Measurements from ENCODE around the gene DKC1. TPM values are rescaled to one million over a fixed set of nuclear protein-coding genes. Genes with fewer than 3 reads are reported as not detected.

DKC1 gene
- total RNA-seq, 1 donor from 2014 or later: 21.2 TPM

DNA sequence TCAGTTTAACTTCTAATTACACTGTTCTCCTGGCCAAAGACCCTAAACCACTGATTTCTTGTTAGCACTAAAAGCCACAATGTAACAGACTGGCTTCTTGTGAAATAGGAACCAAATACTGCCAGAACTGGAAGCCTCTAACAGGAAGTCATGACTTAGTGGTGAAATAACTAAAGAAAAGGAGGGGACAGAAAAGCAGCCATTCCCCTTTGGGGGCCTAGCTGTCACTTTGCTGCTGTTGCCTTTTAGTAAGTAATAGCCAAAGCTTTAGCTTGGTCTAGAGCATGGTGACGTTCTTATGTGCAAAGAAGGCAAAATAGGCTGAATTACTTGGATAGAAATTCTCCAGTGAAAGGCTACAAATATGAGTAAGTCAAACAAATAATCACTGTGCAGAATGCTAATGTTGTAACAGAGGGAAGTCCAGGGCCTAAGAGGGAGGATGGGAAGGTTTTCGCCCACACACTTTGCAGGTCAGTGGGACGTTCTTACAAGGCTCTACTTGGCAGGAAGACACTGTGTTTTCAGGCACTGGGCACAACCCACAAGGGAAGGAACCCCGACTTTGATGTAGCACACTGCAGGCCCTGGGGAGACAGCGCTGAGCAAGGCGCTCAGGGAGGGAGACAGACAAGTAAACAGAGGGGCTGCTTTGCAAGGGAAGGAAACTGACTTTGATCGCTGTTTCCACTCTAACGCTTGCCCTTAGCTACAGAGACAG is 28.4 kb upstream of the DKC1 start:
- ATAC-seq (ENCODE audit: poor library complexity) (peak; percentile 19), DNase-seq (peak; percentile 50)
- intact Hi-C loops (cut with DNase I): no loop called here

GRCh38 chrX:154735695-154736393 is 26.8 kb upstream of the DKC1 start:
- ATAC-seq (ENCODE audit: poor library complexity): peak; percentile 75
- peak; percentile 74 for DNase-seq
- intact Hi-C loops (cut with DNase I): no loop called here

DNA sequence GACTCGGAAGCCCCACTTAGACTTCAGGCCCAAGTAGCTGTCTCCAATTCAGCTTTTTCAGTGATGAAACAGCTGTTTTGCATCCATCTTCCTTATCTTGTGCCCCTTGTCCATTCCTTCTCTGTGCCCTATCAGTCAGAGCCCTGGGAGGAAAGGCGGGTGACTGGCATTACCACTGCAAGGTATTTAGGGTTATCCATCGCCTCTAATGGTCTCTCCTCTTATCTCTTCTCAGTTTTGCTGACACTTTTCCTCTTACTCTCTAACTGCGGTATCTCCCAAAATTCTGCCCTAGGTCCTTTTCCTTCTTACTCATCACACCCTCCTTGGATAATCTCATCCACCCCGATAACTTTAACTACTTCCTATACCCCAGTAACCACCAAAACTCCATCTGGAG is 25.5 kb upstream of the DKC1 start:
- intact Hi-C loops (cut with DNase I): no loop called here
- DNase-seq (no peak), ATAC-seq (ENCODE audit: poor library complexity) (no peak)

- DNase-seq (peak; percentile 64), ATAC-seq (ENCODE audit: poor library complexity) (peak; percentile 67)
- intact Hi-C loops (cut with DNase I): no loop called here
Measured at GRCh38 chrX:154738011-154738738, 24.5 kb upstream of the DKC1 start.

DNA sequence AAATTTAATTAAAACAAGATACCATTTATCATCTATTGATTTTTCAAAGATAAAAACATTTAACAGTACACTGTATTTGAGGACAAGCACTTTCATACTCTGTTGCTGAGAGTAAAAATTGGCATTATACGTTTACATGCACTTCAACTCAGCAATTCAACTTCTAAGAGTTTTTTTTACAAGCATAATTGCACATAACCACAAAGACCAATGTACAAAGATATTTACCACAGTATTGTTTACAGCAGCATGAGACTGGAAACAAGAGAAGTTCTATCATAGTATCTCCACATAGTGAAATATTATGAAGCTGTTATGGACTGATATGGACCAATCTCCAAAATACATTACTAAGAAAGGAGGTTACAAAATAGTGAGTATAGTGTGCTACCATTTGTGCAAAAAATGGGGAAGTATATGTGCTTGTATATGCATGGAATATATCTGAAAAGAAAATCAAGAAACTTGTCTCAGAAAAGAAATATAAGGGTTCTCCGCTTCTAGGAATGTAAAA is 22.7 kb upstream of the DKC1 start:
- intact Hi-C loops (cut with DNase I): no loop called here
- ATAC-seq (ENCODE audit: poor library complexity) (no peak), DNase-seq (no peak)

DNA sequence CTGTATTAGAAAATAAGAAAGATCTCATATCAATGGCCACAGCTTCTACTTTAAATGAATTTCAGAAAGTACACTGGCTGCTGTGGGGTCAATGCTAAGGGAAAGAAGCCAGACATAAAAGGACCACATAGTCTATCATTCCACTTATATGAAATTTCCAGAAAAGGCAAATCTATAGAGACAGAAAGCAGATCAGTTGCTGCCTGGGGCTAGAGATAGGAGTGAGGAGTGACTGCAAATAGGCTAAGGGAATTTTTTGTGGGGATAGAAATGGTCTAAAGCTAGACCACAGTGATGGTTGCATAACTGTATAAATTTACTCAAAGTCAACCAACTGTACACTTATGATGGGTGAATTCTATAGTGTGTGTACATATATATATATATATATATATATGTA is 20.1 kb upstream of the DKC1 start:
- DNase-seq (no peak), ATAC-seq (ENCODE audit: poor library complexity) (no peak)
- intact Hi-C loops (cut with DNase I): no loop called here

DNA sequence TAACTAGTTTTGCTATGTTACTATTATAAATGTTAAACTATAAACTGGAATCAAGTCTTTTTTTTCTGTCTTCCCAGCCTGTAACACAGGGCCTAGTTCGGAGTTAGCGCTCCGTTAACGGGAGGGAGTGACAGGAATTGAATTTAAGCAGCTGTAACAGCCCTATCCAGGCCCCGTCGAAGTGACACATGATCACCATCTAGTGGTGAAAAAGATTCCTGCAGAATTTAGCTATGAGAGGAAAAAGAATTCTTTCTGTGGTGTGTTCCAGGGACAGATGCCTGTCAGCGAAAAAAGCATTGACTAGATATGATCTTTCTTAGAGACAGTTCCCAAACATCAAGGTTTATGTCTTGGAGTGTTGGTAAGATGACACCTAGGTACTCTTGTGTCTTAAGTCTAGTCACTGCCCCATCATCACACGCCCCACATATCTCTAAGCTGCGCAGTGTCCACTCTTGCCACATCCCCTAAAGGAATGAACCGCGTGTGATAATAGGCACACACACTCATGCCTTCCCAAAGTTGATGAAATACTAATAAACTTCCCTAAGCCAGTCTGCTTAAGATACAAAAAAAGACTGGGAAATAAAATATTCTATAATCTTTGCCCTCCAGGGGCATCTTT is 13.8 kb upstream of the DKC1 start:
- intact Hi-C loops (cut with DNase I): no loop called here
- ATAC-seq (ENCODE audit: poor library complexity) (peak; percentile 65), DNase-seq (no peak)

- intact Hi-C loops (cut with DNase I): no loop called here
- DNase-seq: no peak
- ATAC-seq (ENCODE audit: poor library complexity): peak; percentile 23
Measured at GRCh38 chrX:154749856-154750255, 12.8 kb upstream of the DKC1 start.

- intact Hi-C loops (cut with DNase I): no loop called here
- ATAC-seq (ENCODE audit: poor library complexity) (peak; percentile 76), DNase-seq (peak; percentile 65)
Measured at GRCh38 chrX:154750301-154751202, 12.1 kb upstream of the DKC1 start, which contains the start of gene GAB3. Gene GAB3 (minus strand): TSS chrX:154751077. CDS start chrX:154751025, 52 bp downstream.

- intact Hi-C loops (cut with DNase I): no loop called here
- DNase-seq: peak; percentile 50
Measured at GRCh38 chrX:154751203-154751668, 11.4 kb upstream of the DKC1 start.

DNA sequence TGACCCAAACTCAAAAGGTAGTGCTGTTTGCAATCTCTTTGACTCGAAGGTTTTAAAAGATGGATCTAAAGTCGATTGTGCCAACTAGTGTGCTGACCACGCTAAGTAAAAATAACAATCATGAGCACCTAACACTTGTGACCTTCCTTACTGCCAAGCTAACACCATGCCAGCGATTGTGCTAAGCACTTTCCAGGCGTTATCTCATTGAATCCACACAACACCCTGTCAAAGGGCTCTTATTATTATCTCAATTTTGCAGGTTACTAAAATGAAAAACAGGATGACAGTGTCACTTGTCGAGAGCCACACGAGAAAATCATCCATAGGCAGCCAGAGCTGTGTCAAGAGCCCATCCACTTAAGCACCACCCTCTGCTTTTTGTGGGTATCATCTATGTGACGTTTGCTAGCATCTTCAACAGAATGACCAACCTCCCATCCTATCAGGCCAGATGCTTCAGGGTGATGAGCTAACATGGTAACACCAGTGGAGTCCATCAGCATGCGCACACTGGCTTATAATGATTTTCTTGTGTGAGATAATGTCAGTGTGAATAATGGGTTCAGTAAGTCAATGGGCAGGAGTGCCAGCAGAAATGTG is 10.9 kb upstream of the DKC1 start:
- intact Hi-C loops (cut with DNase I): no loop called here
- DNase-seq (no peak), ATAC-seq (ENCODE audit: poor library complexity) (peak; percentile 74)

More at GRCh38 chrX:154751203-154751668, 11.4 kb upstream of the DKC1 start:
- peak; percentile 36 for ATAC-seq (ENCODE audit: poor library complexity)

GRCh38 chrX:154758696-154759095 is 4.0 kb upstream of the DKC1 start:
- intact Hi-C loops (cut with DNase I): no loop called here
- no peak for DNase-seq
- no peak for ATAC-seq (ENCODE audit: poor library complexity)

DNA sequence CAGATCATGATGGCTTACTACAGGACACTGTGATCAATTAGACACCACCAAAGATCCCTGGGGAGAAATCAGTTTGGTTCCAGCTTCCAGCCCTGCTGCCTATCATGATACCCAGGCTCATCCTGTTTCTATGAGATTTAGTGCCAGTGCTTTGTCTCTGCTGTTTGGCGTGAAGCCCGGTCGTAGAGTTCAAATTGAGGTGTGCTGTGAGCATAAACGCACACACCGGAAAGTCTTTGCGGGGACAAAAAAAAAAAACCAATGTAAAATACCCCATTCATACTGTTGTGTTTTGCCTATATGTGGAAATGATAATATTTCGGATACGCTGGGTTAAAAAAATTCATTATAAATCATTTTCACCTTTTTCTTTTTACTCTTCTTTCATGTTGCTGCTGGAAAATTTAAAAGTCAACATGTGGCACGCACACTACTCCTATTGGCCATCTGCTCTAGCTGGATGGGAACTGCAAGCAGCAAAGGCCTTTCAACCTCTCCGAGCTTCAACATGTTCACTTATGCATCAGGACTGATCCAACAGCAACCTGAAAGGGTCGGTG is 607 bp upstream of the DKC1 start:
- ATAC-seq (ENCODE audit: poor library complexity): no peak
- DNase-seq: no peak
- intact Hi-C loops (cut with DNase I): no loop called here

- intact Hi-C loops (cut with DNase I): no loop called here
- DNase-seq (no peak), ATAC-seq (ENCODE audit: poor library complexity) (no peak)
Measured at GRCh38 chrX:154774622-154775021, 12.0 kb downstream of the DKC1 start.

- intact Hi-C loops (cut with DNase I): no loop called here
Measured at GRCh38 chrX:154775419-154776349, 13.0 kb downstream of the DKC1 start.

GRCh38 chrX:154776753-154777152 is 14.1 kb downstream of the DKC1 start:
- intact Hi-C loops (cut with DNase I): no loop called here
- ATAC-seq (ENCODE audit: poor library complexity) (no peak), DNase-seq (no peak)

More at GRCh38 chrX:154775419-154776349, 13.0 kb downstream of the DKC1 start:
- DNase-seq (peak; percentile 48), ATAC-seq (ENCODE audit: poor library complexity) (peak; percentile 93)
